ENCODE measurements around the gene ABTB2. TPM values are rescaled to one million over a fixed set of nuclear protein-coding genes. Genes with fewer than 3 reads are reported as not detected.

ABTB2 gene
- total RNA-seq, 2 experiments from 2014 or later: 0.97 TPM

DNA sequence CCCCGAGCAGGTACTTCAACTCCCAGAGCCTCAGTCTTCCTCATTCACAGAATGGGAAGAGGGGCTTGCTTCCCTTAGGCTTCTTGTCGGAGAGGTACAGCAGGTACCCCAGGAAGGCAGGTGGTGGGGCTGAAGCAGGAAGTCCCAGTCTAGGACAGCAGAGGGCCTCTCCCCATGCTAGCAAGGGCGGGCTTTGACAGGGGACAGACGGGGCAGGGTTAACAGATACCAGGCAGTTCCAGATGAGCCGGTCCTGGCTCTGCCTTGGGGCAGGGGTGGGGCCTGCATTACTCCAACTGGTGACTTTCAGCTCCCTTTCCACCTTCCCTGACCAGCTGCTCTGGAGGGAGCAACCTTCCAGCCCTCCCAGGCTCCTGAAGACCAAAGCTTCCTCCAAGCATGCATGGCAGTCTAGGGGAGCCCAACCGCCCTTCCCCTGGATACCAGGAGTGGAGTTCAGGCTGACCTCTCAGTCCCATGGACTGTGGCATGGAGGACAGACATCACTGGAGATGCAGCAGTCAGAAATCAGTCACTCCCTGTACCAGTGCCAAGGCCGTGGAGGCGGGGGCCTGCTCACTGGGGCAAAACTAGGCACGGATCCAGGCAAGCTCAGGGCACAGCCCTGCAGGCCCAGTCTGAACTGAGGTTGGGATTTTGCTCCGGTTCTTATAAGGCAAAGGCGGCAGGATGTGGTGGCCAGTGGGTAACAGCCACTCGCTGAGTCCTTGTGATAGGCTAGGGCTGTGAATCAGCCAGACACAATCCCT, 191.8 kb downstream of the ABTB2 start:
- ChIA-PET CTCF (interaction anchor here (0.9 to 1.5 kb wide), 3 partner anchors 8 to 192 kb away, joined by 3 to 4 read pairs (median 3); no protein-coding TSS in a partner anchor), POLR2A (no interaction called here)
- DNase-seq (no peak), ATAC-seq (no peak)
- H3K27ac Mint-ChIP-seq: no peak overlapping the region
- H3K4me3 Mint-ChIP-seq: no peak overlapping the region
- H3K4me1 Mint-ChIP-seq (ENCODE audit: low read depth): peaks cover 10% of the 10 kb centered on the region
- no peaks in the 10 kb centered on the region for H3K9me3 Mint-ChIP-seq (ENCODE audit: insufficient read depth)
- H3K27me3 Mint-ChIP-seq (ENCODE audit: low read depth): no peaks in the 10 kb centered on the region
- H3K36me3 Mint-ChIP-seq (ENCODE audit: low read depth): no peaks in the 10 kb centered on the region

DNA sequence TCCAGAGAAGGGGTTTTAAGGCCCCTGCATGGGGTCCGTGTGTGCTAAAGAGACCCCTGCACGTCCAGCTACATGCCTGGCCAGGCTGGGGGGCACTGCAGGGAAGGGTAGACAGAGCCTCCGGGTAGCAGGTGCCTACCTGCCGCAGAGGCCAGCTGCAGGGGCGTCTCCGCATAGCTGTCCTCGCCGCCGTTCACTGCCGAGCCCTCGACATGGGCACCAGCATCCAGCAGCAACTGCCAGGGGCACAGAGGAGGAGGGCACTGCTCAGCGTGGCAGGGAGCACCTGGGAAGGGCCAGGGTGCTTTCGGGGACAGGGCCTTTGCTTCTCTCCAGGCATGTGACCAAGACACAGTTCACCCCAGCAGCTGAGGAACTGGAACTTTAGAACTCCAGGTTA, 192.7 kb downstream of the ABTB2 start:
- Mint-ChIP-seq H3K9me3 (ENCODE audit: insufficient read depth) (no peaks in the 10 kb centered on the region), H3K27me3 (ENCODE audit: low read depth) (no peaks in the 10 kb centered on the region), H3K27ac (no peak overlapping the region), H3K4me1 (ENCODE audit: low read depth) (peaks cover 12% of the 10 kb centered on the region), H3K4me3 (no peak overlapping the region), H3K36me3 (ENCODE audit: low read depth) (no peaks in the 10 kb centered on the region)
- ChIA-PET POLR2A (interaction anchor here (0.6 kb wide), 1 partner anchor 329 kb away, joined by 6 read pairs; no protein-coding TSS in a partner anchor), CTCF (interaction anchor here (0.9 kb wide), 1 partner anchor 9 kb away, joined by 4 read pairs; no protein-coding TSS in a partner anchor)
- no peak for DNase-seq
- ATAC-seq: no peak

DNA sequence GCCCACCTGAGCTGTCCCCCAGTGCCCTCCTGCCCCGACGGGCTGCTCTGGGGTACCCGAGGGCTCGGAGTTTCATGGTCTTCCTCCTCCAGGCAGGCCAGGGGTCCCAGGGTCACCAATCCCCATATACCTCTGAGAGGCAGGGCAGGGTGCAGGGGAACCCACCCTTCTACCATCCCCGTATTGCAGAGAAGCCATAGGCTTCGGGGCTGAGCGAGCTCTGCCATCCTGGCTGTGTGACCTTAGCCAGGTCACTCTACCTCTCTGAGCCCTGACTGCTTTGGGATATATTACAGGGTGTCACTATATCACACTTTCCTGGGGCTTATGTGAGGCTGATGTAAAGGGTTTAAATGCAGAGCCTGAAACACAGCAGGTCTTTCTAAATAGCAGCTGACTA, 195.0 kb downstream of the ABTB2 start:
- H3K36me3 Mint-ChIP-seq (ENCODE audit: low read depth): peaks cover 6% of the 10 kb centered on the region
- DNase-seq (no peak), ATAC-seq (no peak)
- POLR2A ChIA-PET: no interaction called here
- no peaks in the 10 kb centered on the region for H3K27me3 Mint-ChIP-seq (ENCODE audit: low read depth)
- no peak overlapping the region for H3K4me3 Mint-ChIP-seq
- CTCF ChIA-PET: interaction anchor here (1.5 kb wide), 1 partner anchor 87 kb away, joined by 3 read pairs; no protein-coding TSS in a partner anchor
- no peaks in the 10 kb centered on the region for H3K9me3 Mint-ChIP-seq (ENCODE audit: insufficient read depth)
- peaks cover 35% of the 10 kb centered on the region for H3K4me1 Mint-ChIP-seq (ENCODE audit: low read depth)
- no peak overlapping the region for H3K27ac Mint-ChIP-seq

DNA sequence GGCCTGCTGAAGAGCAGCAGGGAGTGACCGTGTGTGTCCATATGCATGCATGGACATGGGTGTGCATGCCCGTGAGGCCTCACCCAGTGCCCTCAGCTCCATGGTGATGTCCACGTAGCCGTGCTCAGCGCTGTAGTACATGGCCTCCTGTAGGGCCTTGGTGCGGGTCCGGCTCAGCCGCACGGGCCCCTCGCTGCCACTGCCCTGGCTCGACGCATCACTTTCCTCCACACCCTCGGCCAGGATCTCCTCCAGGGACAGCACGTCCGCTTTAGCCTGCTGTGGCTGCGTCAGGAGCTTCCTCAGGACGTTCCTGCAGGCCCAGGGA, 195.4 kb downstream of the ABTB2 start:
- no peak overlapping the region for H3K4me3 Mint-ChIP-seq
- no peak for ATAC-seq

DNA sequence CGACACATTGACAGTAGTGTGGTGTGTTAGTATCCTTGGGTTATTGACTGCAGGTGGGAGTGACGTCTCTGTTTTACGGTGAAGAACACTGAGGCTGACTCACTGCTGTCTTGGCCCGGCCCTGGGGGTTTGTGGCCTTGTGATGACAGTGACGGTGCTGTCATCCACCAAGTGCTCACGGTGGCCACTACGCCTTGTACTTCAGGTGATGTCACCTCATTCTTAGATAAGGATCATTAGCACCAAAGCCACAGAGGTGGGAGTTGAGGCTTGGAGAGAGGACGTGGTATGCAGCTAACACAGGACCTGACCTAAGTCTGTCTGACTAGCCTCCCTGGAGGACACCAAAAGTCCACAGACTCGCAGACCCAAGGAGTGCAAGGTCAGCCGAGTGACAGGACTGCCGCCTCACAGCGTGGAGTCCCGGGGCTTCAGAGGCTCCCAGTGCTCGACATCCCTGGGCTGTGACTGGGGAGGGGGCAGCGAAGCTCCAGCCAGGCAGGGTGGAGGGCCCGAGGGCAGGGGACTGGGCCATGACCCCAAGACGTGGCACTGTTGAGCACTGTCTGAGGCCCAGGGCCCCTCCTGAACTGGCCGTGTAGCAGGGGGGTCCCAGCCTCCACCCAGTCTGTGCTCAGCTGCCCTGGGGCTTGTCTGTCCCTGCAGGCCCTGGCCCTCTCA, 195.9 kb downstream of the ABTB2 start:
- H3K27me3 Mint-ChIP-seq (ENCODE audit: low read depth): no peaks in the 10 kb centered on the region
- H3K36me3 Mint-ChIP-seq (ENCODE audit: low read depth): peaks cover 8% of the 10 kb centered on the region
- ChIA-PET CTCF (interaction anchor here (1.5 to 2.3 kb wide), 2 partner anchors 12 to 88 kb away, joined by 3 to 9 read pairs; no protein-coding TSS in a partner anchor), POLR2A (interaction anchor here (1.4 kb wide), 1 partner anchor 12 kb away, joined by 4 read pairs; no protein-coding TSS in a partner anchor)
- no peaks in the 10 kb centered on the region for H3K9me3 Mint-ChIP-seq (ENCODE audit: insufficient read depth)
- no peak overlapping the region for H3K4me3 Mint-ChIP-seq
- H3K27ac Mint-ChIP-seq: no peak overlapping the region
- peak; percentile 72 for DNase-seq
- ATAC-seq: peak; percentile 73
- H3K4me1 Mint-ChIP-seq (ENCODE audit: low read depth): peaks cover 38% of the 10 kb centered on the region

More for the DNA sequence above, 195.4 kb downstream of the ABTB2 start:
- peaks cover 8% of the 10 kb centered on the region for H3K36me3 Mint-ChIP-seq (ENCODE audit: low read depth)
- ChIA-PET POLR2A (no interaction called here), CTCF (interaction anchor here (1.5 kb wide), 1 partner anchor 87 kb away, joined by 3 read pairs; no protein-coding TSS in a partner anchor)
- no peaks in the 10 kb centered on the region for H3K9me3 Mint-ChIP-seq (ENCODE audit: insufficient read depth)
- H3K27ac Mint-ChIP-seq: no peak overlapping the region
- peaks cover 38% of the 10 kb centered on the region for H3K4me1 Mint-ChIP-seq (ENCODE audit: low read depth)
- H3K27me3 Mint-ChIP-seq (ENCODE audit: low read depth): no peaks in the 10 kb centered on the region
- DNase-seq: no peak

DNA sequence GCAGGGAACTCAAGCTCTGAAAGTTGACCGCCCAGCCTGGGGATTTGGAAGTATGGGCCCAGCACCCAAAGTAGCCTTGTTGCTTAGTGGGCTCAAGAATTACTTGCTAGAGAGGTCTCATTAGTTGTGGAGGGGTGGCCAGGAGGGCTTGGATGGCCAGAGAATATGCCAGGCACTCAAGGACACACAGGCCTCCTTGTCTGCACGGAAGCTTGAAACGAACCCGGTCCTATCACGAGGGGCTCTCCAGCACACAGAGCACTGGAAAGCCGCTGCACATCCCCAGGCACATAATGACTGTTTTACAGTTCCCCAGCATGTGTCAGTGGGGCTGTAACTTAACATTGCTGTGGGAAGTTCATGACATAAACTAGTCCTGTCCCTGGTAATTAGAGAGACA, 196.4 kb downstream of the ABTB2 start:
- DNase-seq: no peak
- Mint-ChIP-seq H3K9me3 (ENCODE audit: insufficient read depth) (no peaks in the 10 kb centered on the region), H3K36me3 (ENCODE audit: low read depth) (peaks cover 8% of the 10 kb centered on the region), H3K27me3 (ENCODE audit: low read depth) (no peaks in the 10 kb centered on the region), H3K4me3 (no peak overlapping the region), H3K27ac (peak overlapping the region; percentile 60), H3K4me1 (ENCODE audit: low read depth) (peaks cover 38% of the 10 kb centered on the region)
- POLR2A ChIA-PET: interaction anchor here (1.4 kb wide), 1 partner anchor 11 kb away, joined by 4 read pairs; no protein-coding TSS in a partner anchor
- CTCF ChIA-PET: interaction anchor here (2.3 kb wide), 1 partner anchor 13 kb away, joined by 9 read pairs; no protein-coding TSS in a partner anchor
- ATAC-seq: no peak

DNA sequence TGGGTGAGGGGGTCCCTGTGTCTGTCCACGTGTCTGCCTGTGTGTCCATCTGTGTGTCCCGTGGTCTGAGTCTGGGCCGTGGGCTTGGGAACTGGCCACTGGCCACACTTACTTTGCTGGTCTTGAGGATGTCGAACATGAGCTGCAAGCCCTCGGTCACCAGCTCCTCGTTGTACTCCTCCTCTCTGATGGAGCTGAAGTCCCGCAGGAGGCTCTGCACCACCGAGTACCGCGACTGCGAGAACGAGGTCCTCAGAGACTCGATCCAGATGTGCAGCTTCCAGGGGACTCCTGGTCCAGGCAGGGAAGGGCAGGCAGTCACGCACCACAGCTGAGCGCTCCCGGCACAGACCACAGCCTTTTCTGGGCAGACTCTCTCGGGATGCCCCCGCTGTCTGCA, 197.0 kb downstream of the ABTB2 start:
- no peak overlapping the region for H3K27ac Mint-ChIP-seq
- H3K27me3 Mint-ChIP-seq (ENCODE audit: low read depth): no peaks in the 10 kb centered on the region
- no peak overlapping the region for H3K4me3 Mint-ChIP-seq
- H3K4me1 Mint-ChIP-seq (ENCODE audit: low read depth): peaks cover 38% of the 10 kb centered on the region
- H3K36me3 Mint-ChIP-seq (ENCODE audit: low read depth): peaks cover 8% of the 10 kb centered on the region
- H3K9me3 Mint-ChIP-seq (ENCODE audit: insufficient read depth): no peaks in the 10 kb centered on the region
- ChIA-PET POLR2A (interaction anchor here (1.4 to 2.9 kb wide), 2 partner anchors 11 to 197 kb away, joined by 4 to 9 read pairs; partner anchors contain the start of gene ABTB2), CTCF (interaction anchor here (2.3 kb wide), 1 partner anchor 13 kb away, joined by 9 read pairs; no protein-coding TSS in a partner anchor)
- DNase-seq (no peak), ATAC-seq (no peak)

DNA sequence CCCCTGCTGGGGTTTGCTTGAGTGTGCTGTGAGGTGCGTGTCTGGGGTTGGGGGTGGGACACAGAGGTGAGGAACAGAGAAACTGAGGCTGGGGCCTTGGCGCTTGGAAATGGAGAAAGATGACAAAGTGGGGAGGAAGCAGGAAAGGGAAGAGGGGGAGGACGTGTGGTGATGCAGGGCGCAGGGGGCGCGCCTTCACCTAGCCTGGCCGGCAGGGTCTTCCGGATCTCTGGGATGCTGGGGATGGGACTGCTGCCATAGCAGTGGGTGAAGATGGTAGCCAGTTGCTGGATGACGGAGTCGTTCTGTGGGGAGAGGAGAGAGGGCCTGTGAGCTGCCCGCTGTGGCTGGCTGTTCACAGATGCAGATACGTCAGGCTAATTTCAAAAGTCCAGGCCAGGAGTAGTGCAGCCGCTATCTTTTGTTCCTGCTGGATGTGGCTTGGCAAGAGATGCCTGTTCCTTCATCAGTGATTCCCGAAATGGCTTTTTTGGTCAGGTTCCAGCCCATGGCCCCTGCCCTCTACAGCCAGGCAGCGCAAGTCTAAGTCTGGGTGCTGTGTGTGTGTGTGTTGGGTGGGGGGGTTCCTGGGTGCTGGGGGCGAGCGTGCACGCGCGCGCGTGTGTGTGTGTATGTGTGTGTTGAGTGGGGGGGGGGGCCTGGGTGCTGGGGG, 197.6 kb downstream of the ABTB2 start:
- H3K27ac Mint-ChIP-seq: peak overlapping the region; percentile 23
- CTCF ChIA-PET: interaction anchor here (2.3 kb wide), 1 partner anchor 14 kb away, joined by 9 read pairs; no protein-coding TSS in a partner anchor
- peaks cover 8% of the 10 kb centered on the region for H3K36me3 Mint-ChIP-seq (ENCODE audit: low read depth)
- POLR2A ChIA-PET: interaction anchor here (2.9 kb wide), 1 partner anchor 198 kb away, joined by 9 read pairs; the partner anchor contains the start of gene ABTB2
- no peaks in the 10 kb centered on the region for H3K27me3 Mint-ChIP-seq (ENCODE audit: low read depth)
- DNase-seq (no peak), ATAC-seq (no peak)
- H3K4me1 Mint-ChIP-seq (ENCODE audit: low read depth): peaks cover 38% of the 10 kb centered on the region
- no peak overlapping the region for H3K4me3 Mint-ChIP-seq
- no peaks in the 10 kb centered on the region for H3K9me3 Mint-ChIP-seq (ENCODE audit: insufficient read depth)

DNA sequence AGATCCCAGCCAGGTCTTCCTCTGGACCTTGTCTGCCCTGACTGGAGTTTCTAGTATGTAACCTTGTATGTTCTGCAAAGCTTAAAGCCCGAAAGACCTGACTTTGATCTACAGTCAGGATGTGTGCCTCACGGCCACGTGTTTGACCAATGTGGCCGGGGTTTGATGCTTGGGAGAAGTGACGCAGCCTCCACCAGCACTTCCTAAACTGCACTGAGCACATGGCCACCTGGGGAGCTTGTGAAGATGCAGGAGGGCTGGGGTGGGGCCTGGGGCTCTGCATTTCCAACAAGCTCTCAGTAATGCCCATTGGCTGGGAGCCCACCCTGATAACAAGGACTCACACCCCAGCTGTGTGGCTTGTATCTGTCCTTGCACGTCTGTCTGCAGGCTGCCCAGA, 199.1 kb downstream of the ABTB2 start:
- Mint-ChIP-seq H3K4me3 (no peak overlapping the region), H3K36me3 (ENCODE audit: low read depth) (peaks cover 8% of the 10 kb centered on the region), H3K4me1 (ENCODE audit: low read depth) (peaks cover 41% of the 10 kb centered on the region), H3K27me3 (ENCODE audit: low read depth) (no peaks in the 10 kb centered on the region), H3K27ac (peak overlapping the region; percentile 68), H3K9me3 (ENCODE audit: insufficient read depth) (no peaks in the 10 kb centered on the region)
- CTCF ChIA-PET: interaction anchor here (0.8 to 1.2 kb wide), 4 partner anchors 8 to 199 kb away, joined by 3 to 4 read pairs (median 4); partner anchors contain the start of gene ABTB2
- DNase-seq (peak; percentile 71), ATAC-seq (peak; percentile 47)
- POLR2A ChIA-PET: interaction anchor here (2.9 kb wide), 1 partner anchor 199 kb away, joined by 9 read pairs; the partner anchor contains the start of gene ABTB2

DNA sequence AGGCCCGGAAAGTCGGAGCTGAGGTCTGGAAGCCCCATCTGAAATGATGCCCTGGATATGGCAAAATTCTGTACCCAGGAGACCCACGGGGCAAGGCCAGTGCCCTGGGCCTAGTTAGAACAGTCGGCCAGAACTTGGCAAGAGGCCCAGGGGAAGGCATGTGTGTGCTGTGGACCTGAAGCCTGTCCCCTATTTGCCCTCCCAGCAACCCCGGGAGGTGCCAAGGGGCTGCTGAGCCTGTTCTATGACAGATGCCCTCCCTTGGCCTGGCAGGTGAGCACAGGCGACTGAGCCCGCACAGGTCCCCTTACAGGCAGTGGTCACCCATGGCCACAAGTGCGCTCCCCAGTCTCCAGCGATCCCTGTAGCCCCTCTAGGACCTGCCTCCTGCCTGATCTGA, 200.6 kb downstream of the ABTB2 start:
- Mint-ChIP-seq H3K9me3 (ENCODE audit: insufficient read depth) (no peaks in the 10 kb centered on the region), H3K4me1 (ENCODE audit: low read depth) (peaks cover 47% of the 10 kb centered on the region), H3K4me3 (no peak overlapping the region), H3K36me3 (ENCODE audit: low read depth) (peaks cover 11% of the 10 kb centered on the region), H3K27ac (no peak overlapping the region), H3K27me3 (ENCODE audit: low read depth) (no peaks in the 10 kb centered on the region)
- ATAC-seq (no peak), DNase-seq (no peak)
- POLR2A ChIA-PET: no interaction called here
- CTCF ChIA-PET: no interaction called here

DNA sequence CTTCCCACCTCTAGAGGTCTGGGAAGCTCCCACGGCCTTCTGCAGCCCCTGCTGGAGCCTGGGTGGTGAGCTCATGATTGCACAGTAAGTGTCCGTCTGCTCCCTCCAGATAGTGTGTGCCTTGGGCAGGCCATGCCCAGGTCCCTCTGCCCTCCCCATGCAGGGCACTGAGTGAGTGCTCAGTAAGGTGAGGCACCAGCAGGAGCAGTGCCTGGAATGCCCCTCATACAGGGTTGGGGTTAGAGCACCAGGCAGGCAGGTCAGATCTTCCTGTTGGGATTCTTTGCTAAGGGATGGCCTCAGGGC, 202.1 kb downstream of the ABTB2 start:
- POLR2A ChIA-PET: no interaction called here
- ATAC-seq (no peak), DNase-seq (no peak)
- Mint-ChIP-seq H3K9me3 (ENCODE audit: insufficient read depth) (no peaks in the 10 kb centered on the region), H3K27me3 (ENCODE audit: low read depth) (no peaks in the 10 kb centered on the region), H3K27ac (no peak overlapping the region), H3K4me3 (no peak overlapping the region), H3K4me1 (ENCODE audit: low read depth) (peaks cover 38% of the 10 kb centered on the region), H3K36me3 (ENCODE audit: low read depth) (peaks cover 11% of the 10 kb centered on the region)
- CTCF ChIA-PET: no interaction called here

Measured in activated CD8-positive, alpha-beta T cell treated with anti-CD3 and anti-CD28 coated beads, Interleukin-2, amount 10 ng/mL, durations not matched to agents 7 days and 5 days (primary cell).